Purkinje cell (primary cell): Measurements from ENCODE around the gene LURAP1L. TPM values are rescaled to one million over a fixed set of nuclear protein-coding genes. Genes with fewer than 3 reads are reported as not detected.

Experiments
- polyA plus RNA-seq: library from polyadenylated mRNA; unstranded; fragments of >200 nt; fragmentation: Nextera tagmentation; gene quantifications from 2 replicates; pipeline ENCODE4 v1.2.1, GENCODE V29; 2014

Gene LURAP1L
- polyA plus RNA-seq, result 3.2 and 3.6 TPM in 2 replicates

GRCh38 chr9:12774861-12775678 lies at the start of gene LURAP1L:
LURAP1L (plus strand) TSS chr9:12775020; CDS start chr9:12775716, 696 bp downstream.

Other genes starting within 250 kb of the LURAP1L start
- 4.7 TPM in 1 of 2 replicates, not detected in the other for gene TYRP1, start 81.6 kb upstream of the LURAP1L start, polyA plus RNA-seq